DMS 273 (cell line): ENCODE results near the gene PSEN2.
"Not testable (repeated sequence)": the region's sequence is repeated elsewhere in the genome, so short reads cannot be mapped to it uniquely, and the experiment has no call there.

Experiments
- DNase-seq: peaks from one replicate; lab custom pipeline; 2025; ENCODE audit not compliant: unreplicated experiment; lab: John Stamatoyannopoulos, UW

Gene PSEN2

DNA sequence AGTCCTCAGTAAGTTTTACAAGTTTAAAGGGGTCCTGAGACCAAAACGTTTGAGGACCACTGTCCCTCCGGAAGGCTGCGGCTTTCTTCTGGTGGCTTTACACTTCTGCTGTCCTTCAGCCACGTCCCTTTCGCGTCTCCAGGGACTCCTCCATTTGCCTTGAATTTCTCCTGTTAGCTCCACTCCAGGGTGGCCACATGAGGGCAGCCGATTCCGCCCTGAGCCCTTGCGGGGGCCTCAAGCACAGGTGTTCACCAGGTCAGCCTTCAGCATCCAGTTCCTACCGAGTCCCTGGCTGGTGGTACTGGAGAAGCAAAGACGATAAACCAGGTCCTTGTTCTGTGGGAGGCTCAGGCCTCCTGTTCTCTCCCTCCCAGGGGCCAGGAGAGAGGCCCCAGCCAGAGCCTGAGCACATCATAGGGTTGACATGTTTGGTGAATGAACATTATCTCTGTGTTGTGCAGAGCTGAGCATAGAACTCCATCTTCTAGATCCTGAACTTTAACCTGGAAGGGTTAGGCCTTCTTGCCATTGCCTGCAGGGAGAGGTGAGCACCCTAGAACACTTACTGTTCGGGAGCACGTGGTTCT, 42.3 kb downstream of the PSEN2 start:
- DNase-seq, result peak; percentile 65

DNA sequence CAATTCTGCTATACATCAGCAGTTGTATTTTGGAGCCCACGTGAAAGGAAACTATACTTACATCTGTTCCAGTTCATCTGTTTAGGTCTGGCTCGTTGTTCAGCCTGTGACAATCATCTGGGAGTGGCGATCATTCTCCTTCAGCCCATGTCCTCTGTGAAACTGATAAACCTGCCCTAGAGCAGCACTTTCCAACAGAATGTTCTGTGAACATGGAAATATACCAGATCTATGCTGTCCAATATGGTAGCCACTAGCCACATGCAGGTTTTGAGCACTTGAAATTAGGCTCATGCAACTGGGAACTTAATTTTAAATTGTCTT, 45.2 kb downstream of the PSEN2 start:
- DNase-seq, result no peak

DNA sequence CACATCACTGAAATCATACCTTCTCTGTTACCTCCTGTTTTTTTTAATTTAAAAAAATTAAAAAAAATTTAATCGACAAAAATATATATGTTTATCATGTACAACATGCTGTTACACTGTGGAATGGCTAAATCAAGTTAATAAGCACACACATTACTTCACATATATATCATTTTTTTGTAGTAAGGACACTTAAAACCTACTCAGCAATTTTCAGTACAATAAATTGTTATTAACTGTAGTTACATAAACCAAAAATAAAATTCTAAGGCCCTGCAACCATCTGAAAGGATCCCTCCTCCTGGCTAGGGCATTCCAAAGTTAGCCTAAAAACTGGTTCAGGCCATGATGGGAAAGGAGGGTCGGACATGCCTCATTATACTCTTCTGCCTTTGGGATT, 46.1 kb downstream of the PSEN2 start:
- DNase-seq, result no peak

DNA sequence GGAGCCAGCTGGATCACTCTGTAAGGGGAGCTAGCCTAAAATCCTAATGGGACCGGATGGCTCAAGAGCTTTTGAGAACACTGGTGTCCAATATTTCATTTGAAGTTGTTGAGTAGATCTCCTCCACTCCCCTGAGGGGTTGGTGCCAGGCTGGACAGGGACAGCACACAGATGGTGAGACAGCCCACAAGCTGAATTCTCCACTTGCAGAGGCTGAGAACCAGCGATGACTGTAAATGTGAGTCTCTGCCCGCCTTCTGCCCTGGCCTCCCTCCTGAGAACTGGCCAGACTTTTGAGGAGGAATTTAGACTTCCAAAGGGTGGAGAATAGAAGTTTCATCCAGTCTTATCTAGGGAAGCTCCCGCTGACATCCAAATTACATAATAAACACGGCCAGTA, 49.2 kb downstream of the PSEN2 start:
- no peak for DNase-seq

DNA sequence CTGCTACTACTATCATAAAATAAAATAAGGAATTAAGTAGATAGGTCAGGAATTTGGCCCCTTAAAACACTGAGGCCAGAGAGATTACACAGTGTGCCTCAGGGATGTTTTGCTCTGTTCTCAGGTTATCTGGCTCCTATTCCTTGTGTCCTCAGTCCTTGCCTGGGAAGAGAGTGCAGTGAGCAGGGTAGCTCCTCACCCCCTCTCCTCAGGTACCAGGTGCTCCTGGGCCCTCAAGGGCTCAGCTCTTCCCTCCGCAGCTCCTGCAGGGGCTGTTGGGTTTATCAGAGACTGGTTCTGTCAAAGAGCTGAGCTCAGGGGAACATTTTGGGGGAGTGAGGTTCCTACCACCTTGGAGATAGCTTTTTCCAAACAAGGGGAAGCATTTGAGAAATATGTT, 49.6 kb downstream of the PSEN2 start:
- no peak for DNase-seq

DNA sequence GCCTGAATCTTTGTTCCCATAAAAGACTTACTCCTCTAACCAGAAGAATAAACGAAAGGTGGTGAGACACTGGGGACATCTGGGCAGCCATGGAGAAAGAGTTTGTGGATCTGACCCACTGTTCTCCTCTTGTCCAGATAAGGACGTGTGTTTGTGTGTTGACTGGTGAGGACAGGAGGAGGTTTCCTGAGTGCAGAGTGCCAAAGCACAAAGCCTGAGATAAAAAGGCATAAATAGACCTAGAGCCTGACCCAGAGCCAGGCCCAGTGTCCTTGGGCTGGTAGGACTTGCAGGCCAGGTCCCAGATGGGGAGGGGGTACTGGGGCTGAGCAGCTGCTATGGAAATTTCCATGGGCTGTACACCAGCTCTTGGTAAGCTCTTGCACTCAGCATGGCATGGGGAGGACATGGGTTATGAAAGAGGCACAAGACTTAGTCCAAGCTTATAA, 50.1 kb downstream of the PSEN2 start:
- DNase-seq, result no peak

DNA sequence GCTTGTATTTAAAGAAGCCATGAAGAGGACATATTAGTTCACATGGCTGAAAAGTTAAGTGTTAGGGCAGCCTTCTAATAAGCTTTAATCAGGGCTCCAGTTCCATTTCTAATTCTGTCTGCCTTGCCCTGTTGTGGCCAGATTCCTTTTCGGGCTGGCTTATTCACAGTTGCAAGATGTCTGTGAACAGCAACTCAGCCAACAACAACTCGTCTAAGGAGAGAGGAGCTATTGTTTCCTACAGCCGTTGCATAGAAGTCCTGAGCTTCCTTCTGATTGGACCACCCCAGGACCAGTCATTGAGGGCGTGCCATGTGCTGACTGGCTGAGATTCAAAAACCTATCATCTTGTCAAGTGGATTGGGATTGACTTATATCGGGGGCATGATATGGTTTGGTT, 51.1 kb downstream of the PSEN2 start:
- DNase-seq, result no peak

DNA sequence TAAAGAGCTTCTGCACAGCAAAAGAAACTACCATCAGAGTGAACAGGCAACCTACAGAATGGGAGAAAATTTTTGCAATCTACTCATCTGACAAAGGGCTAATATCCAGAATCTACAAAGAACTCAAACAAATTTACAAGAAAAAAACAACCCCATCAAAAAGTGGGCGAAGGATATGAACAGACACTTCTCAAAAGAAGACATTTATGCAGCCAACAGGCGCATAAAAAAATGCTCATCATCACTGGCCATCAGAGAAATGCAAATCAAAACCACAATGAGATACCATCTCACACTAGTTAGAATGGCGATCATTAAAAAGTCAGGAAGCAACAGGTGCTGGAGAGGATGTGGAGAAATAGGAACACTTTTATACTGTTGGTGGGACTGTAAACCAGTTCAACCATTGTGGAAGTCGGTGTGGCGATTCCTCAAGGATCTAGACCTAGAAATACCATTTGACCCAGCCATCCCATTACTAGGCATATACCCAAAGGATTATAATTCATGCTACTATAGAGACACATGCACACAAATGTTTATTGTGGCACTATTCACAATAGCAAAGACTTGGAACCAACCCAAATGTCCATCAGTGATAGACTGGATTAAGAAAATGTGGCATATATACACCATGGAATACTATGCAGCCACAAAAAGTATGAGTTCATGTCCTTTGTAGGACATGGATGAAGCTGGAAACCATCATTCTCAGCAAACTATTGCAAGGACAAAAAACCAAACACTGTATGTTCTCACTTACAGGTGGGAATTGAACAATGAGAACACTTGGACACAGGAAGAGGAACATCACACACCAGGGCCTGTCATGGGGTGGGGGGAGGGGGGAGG, 59.1 kb downstream of the PSEN2 start:
- not testable (repeated sequence) for DNase-seq

DNA sequence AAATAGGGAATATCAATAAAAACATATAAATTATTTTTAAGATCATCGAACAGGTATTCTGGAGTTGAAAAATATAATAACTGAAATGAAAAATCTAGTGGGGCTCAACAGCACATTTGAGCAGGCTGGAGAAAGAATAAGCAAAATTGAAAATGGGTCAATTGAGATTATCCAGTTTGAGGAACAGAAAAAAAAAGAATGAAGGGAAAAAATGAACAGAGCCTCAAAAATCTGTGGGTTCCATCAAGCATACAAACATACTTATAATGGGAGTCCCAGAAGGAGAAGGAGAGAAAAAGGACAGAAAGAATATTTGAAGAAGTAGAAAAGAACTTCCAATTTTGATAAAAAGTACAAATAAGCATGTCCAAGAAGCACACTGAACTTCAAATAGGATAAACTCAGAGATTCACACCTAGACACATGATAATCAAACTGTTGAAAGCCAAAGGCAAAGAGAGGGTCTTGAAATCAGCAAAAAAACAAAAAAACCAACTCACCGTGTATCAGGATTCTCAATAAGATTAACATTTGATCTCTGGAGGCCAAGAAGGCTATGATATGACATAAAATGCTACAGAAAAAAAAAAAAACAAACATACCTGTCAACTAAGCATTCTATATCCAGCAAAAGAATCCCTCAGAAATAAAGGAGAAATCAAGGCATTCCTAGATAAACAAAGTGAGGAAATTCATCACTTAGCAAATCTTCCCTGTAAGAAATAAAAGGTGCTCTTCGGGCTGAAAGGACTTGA, 64.2 kb downstream of the PSEN2 start:
- no peak for DNase-seq

DNA sequence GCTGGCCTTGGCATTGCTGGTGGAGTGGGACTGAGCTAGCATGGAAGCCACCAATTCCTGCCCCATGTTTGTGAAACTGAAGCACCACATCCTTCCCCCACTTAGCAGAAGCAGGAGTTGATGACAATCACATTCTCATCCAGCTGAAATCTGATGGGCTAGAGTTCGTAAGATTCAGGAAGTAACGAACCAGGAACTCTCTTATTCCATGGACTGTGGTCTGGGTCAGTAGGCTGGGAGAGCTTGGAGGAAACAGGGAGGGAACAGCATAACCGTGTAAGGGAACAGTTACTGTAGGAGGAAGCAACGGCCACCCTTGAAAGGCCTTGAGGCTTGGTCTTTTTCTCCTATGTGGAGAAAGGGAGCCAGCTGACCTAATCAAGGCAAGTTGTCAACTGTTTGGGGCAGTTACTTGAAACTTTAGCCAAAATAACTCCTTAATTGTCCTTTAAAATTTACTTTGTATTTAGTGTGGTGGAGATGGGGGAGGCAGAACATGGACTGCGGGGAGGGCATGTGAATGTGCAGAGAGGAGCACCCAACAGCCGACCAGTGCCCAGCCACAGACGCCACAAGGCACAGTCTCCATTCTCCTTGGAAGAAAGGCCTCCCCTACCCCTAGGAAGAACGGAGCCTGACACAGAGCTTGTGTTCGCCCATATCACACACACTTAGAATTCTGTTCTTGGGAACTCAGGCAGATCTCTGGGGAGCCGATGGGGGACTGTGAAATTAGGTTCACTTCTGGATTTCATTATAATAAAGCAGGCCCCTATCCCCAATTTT, 67.7 kb downstream of the PSEN2 start:
- DNase-seq, result no peak

DNA sequence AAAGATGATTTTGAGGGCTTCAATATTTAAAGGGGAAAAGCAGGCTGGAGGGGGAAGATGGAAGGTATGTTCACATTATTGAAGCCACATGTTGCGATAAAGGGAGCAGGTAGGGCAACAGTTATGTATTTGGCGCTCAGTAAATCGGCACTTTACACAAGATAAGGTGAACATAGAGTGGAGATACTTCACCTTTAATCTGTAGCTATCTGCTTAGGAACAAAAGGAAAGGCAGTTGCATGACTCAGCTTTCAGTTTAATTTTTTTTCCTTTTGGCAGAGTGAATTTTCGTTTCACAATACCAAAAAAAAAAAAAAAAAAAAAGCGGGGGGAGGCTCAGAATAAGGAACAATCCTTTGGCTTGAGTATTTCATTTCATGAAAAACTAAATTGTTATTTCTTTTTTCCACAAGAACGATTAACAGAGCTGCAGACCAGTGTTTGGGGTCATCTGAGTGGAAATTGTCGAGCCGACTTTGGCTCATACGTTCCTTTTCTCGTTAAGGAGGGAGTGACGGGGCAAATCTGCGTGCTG, 68.6 kb downstream of the PSEN2 start:
- peak; percentile 50 for DNase-seq

DNA sequence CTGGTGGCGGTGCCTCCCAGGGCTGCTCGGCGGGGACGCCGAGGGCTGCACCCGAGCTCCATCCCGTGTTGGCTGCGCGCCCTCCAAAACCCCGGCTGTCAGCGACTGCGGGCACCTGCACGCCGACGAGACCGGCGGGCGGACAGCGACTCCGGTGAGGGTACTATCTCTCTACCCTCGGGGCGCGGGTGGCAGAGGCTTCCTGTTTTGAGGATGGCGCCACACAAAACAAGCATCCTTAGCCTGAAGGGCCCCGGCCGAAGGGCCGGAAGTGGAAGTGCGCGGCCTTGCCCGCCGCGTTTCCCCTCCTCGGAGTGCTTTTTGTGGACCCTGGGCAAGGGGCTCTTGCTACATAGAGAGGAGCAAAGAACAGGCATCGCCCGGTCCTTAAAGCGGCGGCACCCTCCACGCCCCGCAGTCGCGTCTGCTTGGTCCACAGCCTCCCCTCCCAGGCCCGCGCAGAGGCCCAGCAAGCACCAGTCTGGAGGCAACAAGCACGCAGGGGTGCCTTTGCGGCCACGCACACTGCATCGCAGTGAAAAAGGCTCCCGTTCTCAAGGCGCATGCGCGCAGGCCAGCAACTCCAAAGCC, 69.1 kb downstream of the PSEN2 start:
- peak; percentile 92 for DNase-seq

DNA sequence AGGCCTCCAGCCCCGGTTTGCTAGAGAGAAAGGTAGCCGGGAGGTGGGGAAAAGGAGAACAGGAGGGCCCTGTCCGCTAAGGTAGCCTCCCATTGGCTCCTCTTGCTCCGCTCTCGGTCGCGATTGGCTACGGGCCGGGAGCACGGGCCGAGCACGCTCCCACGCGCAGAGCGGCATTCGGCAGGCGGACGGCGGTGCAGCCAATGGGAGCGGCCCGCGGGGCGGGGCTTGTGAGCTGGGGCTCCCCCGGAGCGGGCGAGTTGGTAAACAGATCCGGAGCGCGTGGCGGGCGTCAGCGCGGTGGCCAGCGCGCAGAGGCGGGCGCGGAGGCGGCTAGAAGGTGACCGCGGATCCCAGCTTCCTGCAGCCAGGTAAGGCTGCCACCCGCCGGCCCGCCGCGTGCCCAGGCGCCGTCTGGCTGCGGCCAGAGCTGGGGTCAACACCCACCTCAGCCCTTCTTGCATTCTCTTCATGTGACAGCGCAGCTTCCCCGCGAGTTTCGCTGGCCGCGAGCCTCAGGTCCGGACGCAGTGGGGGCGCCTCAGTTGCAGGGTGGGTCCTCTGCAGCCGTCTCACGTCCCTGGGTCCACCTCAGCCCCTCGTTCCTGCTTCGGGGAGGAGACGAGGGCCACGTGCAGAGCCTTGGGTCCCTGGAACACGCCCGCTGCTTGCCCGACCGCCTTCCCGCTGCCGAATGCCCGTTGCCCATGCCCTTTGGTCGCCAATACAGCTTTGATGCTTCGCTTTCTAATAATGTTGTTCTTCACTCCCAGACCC, 69.8 kb downstream of the PSEN2 start, which contains the start of gene COQ8A:
COQ8A (plus strand) TSS at position 266 of the 777 bp plus-strand sequence. CDS start 21,092 bp downstream, outside the sequence.
- peak; percentile 100 for DNase-seq

DNA sequence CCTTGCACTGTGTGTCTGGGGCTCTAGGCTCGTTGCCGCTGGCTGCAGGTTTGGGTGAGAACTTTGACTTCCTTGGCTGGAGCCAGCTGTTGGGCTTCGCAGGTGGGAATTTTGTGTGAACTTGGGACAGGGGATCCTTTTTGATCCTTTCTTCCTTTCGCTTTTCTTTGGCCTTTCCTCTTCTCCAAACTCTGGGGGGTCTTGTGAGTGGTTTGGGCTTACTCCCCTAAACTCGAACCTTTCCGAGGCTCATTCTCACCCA, 70.3 kb downstream of the PSEN2 start:
- DNase-seq, result no peak

DNA sequence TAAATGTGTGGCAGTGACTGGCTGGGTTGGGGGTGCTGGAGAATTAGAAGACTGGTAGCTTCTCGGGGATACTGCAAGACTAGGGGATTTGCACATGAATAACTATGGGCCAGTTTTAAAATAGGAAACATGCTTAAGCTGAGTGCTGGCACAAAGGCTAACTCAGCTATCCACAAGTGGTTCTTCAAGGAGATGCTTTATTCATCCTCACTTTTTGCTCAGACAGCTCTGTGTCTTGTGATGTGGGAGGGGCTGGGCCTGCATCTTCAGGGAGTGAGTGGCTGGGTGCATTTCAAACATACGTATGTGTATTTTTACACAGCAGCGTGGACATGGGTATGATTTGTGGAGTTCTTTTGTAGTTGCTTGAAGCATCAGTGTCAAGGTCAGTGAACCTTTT, 72.0 kb downstream of the PSEN2 start:
- DNase-seq, result no peak

DNA sequence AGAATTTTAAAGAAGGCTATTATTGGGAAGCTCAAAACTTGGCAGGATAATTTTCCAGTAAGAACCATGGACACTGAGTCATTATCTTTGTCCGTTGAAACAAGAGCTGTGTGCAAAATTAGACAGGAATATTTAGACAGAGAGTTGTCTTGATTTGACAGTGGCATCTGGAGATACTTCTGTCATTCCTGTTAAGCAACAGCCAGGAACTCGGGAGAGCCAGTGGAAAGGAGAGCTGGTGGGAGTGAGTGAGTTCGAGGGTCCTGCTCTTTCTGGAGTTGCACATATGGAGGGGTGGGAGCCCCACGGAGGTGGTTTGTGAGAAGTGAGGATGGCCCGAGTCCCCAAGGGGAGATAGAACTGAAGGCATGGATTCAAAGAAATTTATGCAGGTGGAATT, 72.7 kb downstream of the PSEN2 start:
- DNase-seq, result no peak

DNA sequence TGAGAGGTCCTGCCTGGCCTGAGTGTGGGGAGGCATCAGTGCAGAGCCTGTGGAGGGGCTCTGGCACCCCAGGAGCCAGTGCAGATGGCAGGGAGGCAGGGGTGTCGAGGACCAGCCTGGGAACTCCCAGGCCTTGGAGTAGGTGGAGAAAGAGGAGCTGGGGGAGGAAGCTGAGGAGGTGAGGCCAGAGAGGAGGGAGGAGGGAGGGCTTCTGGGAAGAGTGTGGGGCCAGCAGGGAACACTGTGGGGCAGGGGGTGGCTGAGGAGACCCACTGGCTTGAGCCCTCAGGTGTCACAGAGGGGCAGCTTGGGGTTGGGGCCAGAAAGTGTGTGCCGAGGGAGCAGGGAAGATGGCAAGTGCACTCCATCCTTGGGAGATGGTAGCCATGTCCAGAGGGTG, 73.5 kb downstream of the PSEN2 start:
- DNase-seq, result no peak

DNA sequence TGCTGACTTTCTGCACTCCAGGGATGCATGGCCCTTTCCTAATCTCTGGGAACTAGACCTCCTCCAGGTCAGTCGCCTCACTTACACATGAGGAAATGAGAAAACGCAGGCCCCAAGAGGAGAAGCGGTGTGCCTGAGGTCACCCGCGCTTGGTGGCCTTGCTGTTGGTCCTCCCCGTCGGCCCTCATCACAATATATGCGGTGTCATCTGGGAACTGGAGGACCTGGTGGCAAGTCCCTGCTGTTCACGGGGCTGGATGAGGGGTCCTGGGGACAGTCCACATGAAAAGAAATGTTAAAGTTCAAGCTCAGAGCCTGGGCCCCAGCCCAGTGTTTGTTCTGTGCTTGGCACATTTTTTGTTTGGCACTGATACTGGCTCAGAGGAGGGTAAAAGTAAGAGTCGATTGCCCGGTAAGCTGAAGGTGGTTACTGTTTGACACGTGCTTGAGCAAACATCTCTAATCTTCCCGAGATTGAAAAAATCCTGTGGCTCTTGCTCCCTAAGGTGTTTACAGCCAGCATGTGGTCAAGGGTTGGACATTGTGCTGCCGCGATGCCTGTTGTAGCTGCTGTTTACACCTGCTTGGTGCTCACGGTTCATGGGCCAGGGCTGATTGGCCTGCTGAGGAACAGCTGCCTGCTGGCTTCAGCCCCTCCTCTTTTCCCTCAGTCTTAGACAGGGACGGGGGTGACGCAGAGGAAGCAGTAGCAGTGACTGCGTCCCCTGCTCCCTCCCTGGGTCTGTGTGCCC, 74.9 kb downstream of the PSEN2 start:
- DNase-seq, result peak; percentile 49
